GM12878 (cell line): ENCODE data around the gene FAM162A.

Experiments
- ATF7 ChIP-seq: fragments of 450-650 bp; IDR thresholded peaks from 2 replicates; pipeline ENCODE4 v1.6.1; 2016; ENCODE audit warnings: low read depth, mild to moderate bottlenecking
- BCLAF1 ChIP-seq: fragments of 450-650 bp; IDR thresholded peaks from 2 replicates; pipeline ENCODE4 v1.6.1; 2017; ENCODE audit warnings: antibody characterized with exemption, mild to moderate bottlenecking, moderate library complexity
- NFYA ChIP-seq: IDR thresholded peaks from 2 replicates; pipeline ENCODE4 v1.6.1; 2011; ENCODE audit warnings: low read depth, mild to moderate bottlenecking, low read length, improper control_type of control experiment, borderline replicate concordance
- TAF1 ChIP-seq: IDR thresholded peaks from 2 replicates; pipeline ENCODE4 v1.6.1; 2011; ENCODE audit warnings: mild to moderate bottlenecking, low read depth, low read length, borderline replicate concordance
- WRNIP1 ChIP-seq: IDR thresholded peaks from 2 replicates; pipeline ENCODE4 v1.6.1; 2011; ENCODE audit warnings: low read depth, low read length, improper control_type of control experiment, borderline replicate concordance
- TF ChIP-seq, protein P1 (sequence below): IDR thresholded peaks from 2 replicates; pipeline ENCODE4 v1.6.1; 2011; ENCODE audit warnings: low read depth, low read length, improper control_type of control experiment, borderline replicate concordance
- TF ChIP-seq, protein P2 (sequence below), 3 experiments: IDR thresholded peaks in 2 of 3; conservative IDR thresholded peaks in 1 of 3; 2 replicates each; pipeline ENCODE4 v1.5.1; 2011; ENCODE audit warnings: low read depth in 3 of 3, low read length in 3 of 3, mild to moderate bottlenecking in 3 of 3, control low read depth in 2 of 3, moderate library complexity in 2 of 3, inconsistent platforms in 1 of 3, mixed read lengths in 1 of 3; ENCODE audit not compliant: control insufficient read depth in 2 of 3, insufficient read depth in 1 of 3; ENCODE audit errors: extremely low read depth in 1 of 3
- TF ChIP-seq, protein P3 (sequence below): IDR thresholded peaks from 2 replicates; pipeline ENCODE4 v1.6.1; 2012; ENCODE audit warnings: mild to moderate bottlenecking, low read depth, low read length

GRCh38 chr3:122389197-122389596, 5.2 kb downstream of the FAM162A start:
- TF ChIP-seq WRNIP1 (no peak), ATF7 (no peak), TAF1 (no peak), BCLAF1 (no peak), NFYA (no peak)
- TF ChIP-seq, protein P1, sequence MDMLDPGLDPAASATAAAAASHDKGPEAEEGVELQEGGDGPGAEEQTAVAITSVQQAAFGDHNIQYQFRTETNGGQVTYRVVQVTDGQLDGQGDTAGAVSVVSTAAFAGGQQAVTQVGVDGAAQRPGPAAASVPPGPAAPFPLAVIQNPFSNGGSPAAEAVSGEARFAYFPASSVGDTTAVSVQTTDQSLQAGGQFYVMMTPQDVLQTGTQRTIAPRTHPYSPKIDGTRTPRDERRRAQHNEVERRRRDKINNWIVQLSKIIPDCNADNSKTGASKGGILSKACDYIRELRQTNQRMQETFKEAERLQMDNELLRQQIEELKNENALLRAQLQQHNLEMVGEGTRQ: no peak
- TF ChIP-seq, protein P2, sequence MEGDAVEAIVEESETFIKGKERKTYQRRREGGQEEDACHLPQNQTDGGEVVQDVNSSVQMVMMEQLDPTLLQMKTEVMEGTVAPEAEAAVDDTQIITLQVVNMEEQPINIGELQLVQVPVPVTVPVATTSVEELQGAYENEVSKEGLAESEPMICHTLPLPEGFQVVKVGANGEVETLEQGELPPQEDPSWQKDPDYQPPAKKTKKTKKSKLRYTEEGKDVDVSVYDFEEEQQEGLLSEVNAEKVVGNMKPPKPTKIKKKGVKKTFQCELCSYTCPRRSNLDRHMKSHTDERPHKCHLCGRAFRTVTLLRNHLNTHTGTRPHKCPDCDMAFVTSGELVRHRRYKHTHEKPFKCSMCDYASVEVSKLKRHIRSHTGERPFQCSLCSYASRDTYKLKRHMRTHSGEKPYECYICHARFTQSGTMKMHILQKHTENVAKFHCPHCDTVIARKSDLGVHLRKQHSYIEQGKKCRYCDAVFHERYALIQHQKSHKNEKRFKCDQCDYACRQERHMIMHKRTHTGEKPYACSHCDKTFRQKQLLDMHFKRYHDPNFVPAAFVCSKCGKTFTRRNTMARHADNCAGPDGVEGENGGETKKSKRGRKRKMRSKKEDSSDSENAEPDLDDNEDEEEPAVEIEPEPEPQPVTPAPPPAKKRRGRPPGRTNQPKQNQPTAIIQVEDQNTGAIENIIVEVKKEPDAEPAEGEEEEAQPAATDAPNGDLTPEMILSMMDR (IDR thresholded peaks at IDR 0.05 in 2 of 3, conservative IDR thresholded peaks at IDR 0.05 in 1 of 3; ENCODE audit: control insufficient read depth in 2 of 3, extremely low read depth in 1 of 3, insufficient read depth in 1 of 3, low read depth in 3 of 3, low read length in 3 of 3): no peak
- TF ChIP-seq, protein P3, sequence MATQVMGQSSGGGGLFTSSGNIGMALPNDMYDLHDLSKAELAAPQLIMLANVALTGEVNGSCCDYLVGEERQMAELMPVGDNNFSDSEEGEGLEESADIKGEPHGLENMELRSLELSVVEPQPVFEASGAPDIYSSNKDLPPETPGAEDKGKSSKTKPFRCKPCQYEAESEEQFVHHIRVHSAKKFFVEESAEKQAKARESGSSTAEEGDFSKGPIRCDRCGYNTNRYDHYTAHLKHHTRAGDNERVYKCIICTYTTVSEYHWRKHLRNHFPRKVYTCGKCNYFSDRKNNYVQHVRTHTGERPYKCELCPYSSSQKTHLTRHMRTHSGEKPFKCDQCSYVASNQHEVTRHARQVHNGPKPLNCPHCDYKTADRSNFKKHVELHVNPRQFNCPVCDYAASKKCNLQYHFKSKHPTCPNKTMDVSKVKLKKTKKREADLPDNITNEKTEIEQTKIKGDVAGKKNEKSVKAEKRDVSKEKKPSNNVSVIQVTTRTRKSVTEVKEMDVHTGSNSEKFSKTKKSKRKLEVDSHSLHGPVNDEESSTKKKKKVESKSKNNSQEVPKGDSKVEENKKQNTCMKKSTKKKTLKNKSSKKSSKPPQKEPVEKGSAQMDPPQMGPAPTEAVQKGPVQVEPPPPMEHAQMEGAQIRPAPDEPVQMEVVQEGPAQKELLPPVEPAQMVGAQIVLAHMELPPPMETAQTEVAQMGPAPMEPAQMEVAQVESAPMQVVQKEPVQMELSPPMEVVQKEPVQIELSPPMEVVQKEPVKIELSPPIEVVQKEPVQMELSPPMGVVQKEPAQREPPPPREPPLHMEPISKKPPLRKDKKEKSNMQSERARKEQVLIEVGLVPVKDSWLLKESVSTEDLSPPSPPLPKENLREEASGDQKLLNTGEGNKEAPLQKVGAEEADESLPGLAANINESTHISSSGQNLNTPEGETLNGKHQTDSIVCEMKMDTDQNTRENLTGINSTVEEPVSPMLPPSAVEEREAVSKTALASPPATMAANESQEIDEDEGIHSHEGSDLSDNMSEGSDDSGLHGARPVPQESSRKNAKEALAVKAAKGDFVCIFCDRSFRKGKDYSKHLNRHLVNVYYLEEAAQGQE: no peak
